GM21367 (cell line): ENCODE measurements around the gene SVIL.

Experiments used
- ATAC-seq: cut with Tn5 transposase; IDR thresholded peaks from one replicate; pipeline ENCODE4 v1.9.1; 2021; ENCODE audit not compliant: unreplicated experiment

SVIL gene

DNA sequence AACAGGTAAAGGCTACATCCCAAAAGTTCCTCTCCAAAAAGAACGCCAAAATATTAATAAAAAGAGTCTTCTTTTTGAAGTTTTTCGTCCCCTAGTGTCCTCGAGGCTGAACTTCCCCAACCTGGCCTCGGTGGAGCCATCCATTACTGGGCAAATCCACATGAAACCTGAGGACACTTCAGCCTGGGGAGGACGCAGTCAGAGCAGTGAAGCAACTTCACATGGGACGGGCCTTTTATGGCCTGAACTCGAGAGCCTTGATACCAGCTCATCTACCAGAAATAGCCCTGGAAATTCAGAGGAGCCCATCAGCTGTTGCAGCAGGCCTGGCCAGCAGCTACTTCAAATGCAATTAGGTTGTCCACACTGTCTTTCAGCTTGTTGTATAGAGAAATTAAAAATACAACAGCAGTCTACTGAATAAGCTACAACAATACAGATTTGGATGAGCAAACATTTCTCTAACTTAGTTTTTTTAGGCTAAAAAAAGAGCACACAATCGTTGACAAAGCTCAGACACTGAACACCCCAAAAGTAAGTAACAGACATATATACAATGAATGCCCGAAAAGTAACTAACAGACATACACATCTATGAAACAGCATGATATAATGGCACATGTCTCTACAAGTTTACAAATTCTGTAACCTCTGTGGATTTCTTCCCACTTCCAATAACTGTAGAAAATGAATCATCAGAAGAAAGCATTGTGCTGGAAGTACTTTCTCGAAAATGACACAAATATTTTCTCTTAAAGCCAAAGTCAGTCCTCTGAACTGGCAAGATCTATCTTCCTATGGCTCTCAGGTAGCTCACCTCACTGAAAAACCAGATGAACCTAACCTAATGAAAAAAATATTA lies at the start of gene SVIL:
Gene SVIL (minus strand): TSS at position 208 of the 862 bp plus-strand sequence. CDS start 79,913 bp downstream, outside the sequence.
- ATAC-seq, result peak; percentile 7

DNA sequence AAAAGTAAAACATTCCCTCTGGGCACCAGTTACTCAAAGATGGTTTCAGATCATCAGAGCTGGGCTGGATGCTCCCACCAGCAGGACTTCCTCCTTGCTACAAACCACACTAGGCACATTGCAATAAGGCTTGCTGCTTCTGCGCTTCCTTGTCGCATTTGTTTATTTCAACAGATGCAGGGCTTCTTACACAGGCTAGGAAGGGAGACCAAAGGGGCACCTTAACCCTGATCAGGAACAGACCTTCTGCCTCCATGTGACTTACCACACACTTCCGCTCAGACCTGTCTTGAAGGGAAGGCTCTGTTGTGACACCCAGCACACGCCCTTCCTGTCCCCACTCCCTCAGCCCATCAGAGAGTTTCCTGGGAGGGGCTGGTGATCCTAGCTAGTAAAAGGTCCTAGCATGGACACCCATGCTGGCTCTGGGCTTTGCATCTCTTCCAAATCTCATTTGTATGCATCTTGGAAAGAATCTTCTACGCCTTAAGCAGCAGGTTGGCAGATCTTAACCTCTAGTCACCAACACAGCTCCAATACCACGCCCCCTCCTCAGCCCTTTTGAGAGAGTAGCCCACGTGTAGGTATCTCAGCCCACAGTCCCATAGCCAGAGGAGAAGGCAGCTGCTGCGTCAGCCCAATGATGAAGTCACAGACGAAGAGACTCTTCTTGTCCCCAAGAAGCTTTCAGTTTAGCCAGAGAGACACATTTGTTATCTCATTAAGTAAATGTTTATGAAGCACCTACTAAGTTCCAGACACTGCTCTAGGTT lies 47.1 kb upstream of the SVIL start:
- no peak for ATAC-seq

- ATAC-seq, result no peak
These were observed 45.3 kb upstream of the SVIL start for GRCh38 chr10:29680091-29680490.

DNA sequence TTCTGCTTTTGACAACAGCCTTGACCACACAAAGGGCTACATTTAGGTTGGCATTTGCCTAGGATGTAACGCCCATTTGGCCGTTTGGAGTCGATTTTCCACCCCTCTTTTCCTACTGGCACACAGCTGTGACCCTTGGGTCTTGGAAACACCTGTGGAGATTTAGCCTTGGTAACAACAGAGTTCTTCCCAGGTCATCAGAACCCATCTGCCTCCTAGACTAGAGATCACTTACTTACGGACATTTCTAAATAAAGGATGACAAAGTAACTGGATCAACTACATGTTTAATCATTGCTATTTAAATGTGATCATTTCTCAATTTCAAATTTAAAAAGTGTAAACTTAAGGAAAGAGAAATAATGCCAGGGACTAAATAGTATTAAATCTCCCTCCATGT lies 42.0 kb upstream of the SVIL start:
- no peak for ATAC-seq

DNA sequence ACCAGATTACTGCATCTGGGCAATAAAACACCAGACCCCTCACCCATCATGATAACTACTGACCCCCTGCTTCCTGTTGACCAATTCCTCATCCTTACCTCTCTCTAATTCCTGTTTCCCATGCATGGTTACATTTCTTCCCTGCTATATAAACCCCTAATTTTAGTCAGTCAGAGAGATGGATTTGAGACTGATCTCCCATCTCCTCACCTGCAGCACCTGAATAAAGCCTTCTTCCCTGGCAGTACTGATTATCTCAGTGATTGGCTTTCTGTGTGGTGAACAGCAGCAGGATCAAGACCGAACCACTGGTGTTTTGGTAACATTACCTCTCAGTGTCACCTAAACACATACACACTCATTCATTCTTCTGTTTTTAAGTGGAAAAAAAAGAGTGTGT lies 41.2 kb upstream of the SVIL start:
- no peak for ATAC-seq

DNA sequence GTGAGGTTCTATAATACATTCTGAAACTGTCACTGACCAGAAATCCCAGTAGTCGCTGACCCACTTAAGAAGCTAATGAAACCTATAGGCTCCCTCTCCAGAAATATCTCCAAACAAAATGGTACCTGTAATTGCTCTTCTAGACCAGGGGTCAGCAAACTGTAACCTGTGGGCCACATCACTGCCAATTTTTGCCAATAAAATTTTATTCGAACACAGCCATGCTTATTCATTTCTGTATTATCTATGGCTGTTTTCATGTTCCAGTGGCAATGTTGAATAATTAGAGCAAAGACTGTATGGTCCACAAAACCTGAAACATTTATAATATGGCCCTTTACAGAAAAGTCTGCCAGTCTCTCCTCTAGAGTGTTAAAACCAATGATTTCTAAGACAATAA lies 37.2 kb upstream of the SVIL start:
- no peak for ATAC-seq

- no peak for ATAC-seq
These were observed 36.5 kb upstream of the SVIL start for GRCh38 chr10:29671228-29671780.

DNA sequence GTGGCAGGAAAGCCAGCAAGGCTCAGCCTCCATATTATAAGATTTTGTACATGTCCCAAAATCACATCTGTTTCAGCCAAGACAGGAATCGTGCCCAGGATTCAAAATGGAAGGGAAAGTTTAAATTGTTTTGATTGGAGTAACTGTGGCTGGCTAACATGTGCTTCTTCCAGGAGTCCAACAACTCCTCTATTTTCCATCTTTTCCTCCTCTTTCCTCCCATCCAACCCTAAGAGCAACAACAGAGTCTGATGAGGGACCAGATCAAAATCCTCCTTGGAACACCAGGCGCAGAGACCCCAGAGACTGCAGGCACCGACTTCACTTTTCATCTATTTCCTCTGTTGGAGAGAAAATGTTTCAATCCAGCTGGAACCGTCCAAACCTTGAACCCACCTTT lies 36.0 kb upstream of the SVIL start:
- ATAC-seq, result no peak

GRCh38 chr10:29669149-29669548 lies 34.4 kb upstream of the SVIL start:
- no peak for ATAC-seq

GRCh38 chr10:29668628-29669027 lies 33.9 kb upstream of the SVIL start:
- ATAC-seq, result no peak

DNA sequence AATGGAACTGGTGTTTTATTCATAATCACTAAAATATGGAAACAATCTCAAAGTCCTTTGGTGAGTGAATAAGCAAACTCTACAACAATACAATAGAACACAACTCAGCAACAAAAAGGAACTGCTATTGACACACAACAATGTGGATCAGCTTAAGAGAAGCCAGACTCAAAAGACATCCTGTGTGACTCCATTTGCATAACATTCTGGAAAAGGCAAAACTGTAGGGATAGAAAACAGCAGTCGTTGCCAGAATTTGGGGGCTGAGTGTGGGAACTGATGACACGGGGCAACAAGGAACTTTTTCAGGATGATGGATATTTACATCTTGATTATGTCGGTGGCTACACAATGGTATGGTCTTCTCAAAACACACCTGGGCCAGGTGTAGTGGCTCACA lies 32.4 kb upstream of the SVIL start:
- no peak for ATAC-seq

- no peak for ATAC-seq
These were observed 31.4 kb upstream of the SVIL start for GRCh38 chr10:29666201-29666600.

DNA sequence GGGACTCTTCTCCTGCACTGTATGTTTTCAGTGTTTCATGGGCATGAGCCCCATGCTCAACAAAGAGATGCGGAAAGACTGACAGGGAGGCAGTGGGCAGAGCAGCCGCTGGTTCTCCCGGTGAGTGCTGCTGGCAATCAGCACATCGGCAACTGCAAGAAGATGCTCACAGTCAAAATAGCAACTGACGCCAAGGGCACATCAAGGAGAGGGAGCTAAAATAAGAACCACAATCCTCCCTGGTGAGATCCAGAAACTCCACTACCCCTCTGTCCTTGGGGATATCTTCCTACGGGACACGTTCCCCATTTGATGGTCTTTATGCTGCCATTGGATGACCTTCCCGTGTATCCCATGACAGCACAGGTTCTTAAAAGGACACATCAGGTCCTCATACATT lies 28.9 kb upstream of the SVIL start:
- ATAC-seq, result no peak

GRCh38 chr10:29658984-29659965 lies 24.5 kb upstream of the SVIL start:
- peak; percentile 98 for ATAC-seq

- no peak for ATAC-seq
These were observed 23.0 kb upstream of the SVIL start for GRCh38 chr10:29657719-29658274.

- ATAC-seq, result no peak
These were observed 21.8 kb upstream of the SVIL start for GRCh38 chr10:29656451-29656992.

GRCh38 chr10:29652192-29652591 lies 17.4 kb upstream of the SVIL start:
- no peak for ATAC-seq

- no peak for ATAC-seq
These were observed 17.0 kb upstream of the SVIL start for GRCh38 chr10:29651767-29652166.

DNA sequence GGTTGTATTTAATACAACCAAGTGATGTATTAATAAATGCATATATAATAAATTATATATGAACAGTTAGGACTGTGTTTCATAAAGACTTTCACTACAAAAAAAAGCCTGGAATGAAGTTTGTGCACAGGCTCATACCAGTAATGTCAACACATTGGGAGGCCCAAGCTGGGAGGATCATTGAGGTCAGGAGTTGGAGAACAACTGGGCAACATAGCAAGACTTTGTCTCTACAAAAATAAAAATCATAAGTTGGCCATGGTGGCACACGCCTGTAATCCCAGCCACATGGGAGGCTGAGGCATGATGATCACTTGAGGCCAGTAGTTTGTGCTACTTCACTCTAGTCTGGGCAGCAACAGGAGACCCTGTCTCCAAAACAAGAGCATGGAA lies 15.8 kb upstream of the SVIL start:
- no peak for ATAC-seq
